ENCODE measurements around the gene ZC3H12A.

Gene ZC3H12A

DNA sequence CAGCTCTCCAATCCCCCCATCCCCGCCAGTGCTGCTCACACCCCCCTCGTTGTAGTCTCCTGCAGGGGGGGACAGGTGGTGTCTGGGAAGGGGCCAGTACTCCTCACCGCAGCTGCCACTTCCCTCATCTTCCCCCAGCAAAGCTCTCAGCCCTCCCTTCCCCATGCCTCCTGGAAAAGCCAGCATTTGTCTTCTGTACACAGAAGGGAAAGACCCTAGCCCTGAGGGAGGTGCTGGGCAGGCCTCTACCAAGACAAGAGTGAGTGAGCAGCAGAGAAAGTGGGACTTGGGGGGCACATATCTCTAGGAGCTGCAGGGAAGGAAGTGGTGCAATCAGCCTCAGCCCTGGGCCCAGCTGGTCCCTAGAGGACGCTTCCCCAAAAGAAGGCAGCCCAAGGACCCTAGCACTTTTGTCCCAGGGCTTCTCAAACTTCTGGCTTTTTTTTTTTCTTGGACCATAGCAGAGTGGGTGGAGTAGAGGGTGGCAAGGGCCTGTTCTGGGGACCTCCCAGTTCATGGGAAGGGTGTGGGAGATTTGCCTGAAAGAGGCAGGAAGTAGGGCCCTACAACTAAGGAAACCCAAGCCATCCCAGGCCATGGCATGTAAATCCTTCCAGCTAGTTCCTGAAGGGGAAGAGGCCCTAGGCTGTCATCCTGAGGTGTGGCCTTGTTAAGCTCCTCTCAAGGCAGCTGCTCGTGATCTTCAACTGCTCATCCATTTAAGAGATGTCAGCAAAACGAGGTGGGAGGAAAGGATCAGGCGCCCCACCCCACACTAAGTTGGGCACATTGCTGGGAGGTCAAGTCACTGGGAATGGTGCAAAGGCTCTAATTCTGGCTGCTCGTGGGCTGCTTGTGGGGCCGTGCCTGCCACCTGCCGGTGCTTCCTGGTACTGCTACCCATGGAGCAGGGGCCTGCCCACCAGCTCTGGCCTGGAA lies 12.6 kb downstream of the ZC3H12A start:
- TF ChIP-seq, protein P1, sequence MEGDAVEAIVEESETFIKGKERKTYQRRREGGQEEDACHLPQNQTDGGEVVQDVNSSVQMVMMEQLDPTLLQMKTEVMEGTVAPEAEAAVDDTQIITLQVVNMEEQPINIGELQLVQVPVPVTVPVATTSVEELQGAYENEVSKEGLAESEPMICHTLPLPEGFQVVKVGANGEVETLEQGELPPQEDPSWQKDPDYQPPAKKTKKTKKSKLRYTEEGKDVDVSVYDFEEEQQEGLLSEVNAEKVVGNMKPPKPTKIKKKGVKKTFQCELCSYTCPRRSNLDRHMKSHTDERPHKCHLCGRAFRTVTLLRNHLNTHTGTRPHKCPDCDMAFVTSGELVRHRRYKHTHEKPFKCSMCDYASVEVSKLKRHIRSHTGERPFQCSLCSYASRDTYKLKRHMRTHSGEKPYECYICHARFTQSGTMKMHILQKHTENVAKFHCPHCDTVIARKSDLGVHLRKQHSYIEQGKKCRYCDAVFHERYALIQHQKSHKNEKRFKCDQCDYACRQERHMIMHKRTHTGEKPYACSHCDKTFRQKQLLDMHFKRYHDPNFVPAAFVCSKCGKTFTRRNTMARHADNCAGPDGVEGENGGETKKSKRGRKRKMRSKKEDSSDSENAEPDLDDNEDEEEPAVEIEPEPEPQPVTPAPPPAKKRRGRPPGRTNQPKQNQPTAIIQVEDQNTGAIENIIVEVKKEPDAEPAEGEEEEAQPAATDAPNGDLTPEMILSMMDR (IDR thresholded peaks at IDR 0.05): peak; percentile 99

DNA sequence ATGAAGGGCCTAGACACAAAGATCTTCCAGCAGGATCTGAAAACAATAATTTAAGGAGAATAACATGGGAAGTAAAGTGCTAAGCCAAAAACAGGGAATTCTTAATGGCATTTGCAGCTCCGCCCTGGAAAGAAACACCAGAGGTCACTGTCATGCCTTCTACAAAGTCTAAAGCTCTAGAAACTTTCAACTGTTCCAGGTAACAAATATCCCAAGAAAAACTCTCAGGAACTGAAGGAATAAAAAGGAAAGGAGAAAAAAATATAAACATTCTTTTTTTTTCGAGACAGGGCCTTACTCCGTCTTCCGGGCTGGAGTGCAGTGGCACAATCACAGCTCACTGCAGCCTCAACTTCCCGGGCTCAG lies 13.2 kb downstream of the ZC3H12A start:
- TF ChIP-seq, protein P1 (IDR thresholded peaks at IDR 0.05): peak; percentile 33

DNA sequence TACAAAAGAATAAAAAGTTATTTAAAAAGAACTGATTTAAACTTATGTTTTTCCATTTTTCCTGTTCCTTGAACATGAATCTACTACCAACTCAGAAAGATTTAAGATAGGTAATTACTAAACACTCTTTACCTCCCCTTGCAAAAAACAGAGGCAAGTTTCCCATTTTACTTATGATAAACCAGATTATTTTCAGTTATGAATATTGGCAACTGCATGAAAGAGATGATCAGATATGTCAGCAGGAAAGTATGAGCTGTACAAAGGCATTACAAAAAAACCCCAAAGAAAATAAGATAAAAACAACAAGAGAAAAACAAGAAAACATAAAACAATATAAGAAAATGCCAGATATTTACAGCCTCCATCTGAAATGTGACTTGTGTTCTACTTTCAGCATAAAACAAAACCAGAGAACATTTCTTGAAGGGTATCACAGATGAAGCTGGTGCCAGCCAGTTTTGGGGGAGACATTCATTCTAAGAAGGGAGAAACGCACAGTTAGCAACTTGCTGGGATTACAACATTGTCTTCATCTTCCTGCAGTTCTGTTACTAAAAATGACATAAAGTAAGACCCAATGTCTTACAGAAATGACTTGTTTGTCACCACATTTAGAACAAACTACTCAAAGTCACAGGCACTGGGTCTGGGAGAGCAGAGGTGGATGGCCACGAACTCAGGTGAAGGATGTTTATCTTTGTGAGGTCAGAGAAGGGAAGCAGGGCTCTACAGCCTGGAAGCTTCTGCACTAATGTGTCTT lies 19.1 kb downstream of the ZC3H12A start:
- TF ChIP-seq, protein P1 (IDR thresholded peaks at IDR 0.05): no peak

DNA sequence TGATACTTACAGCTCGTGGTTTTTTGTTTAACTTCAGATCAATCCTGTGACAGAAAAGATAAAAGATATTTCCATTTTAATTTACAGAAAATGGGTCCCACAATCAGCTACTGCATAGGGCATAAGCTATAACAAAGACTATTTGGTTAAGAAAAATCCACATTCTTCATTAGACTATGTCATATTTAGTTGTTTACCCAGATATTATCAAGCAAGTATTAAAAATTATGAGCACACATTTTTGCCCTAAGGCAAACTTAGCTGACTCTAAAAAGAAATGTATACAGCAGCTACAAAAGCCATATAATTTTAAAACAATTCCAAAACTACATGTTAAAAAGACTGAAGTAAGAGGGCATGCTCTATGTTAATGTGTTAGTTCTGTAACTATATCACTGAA lies 21.5 kb downstream of the ZC3H12A start:
- TF ChIP-seq, protein P1 (IDR thresholded peaks at IDR 0.05): no peak

DNA sequence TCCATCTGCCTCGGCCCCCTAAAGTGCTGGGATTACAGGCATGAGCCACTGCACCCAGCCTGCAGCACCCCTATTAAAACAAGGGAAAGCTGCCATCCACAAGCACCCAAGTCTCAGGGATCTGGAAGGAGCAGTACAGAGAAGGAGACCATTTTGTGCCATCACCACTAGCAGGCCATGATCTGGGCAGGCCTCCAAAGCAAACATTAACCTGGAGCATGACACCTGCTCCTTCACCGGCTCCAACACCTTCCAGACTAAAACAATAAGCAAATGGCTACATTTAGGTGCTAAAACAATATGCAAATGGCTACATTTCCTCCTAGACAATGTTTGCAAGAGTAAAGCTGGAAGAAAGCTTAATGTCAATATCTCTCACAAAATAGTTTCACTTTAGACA lies 23.5 kb downstream of the ZC3H12A start:
- TF ChIP-seq, protein P1 (IDR thresholded peaks at IDR 0.05): no peak

DNA sequence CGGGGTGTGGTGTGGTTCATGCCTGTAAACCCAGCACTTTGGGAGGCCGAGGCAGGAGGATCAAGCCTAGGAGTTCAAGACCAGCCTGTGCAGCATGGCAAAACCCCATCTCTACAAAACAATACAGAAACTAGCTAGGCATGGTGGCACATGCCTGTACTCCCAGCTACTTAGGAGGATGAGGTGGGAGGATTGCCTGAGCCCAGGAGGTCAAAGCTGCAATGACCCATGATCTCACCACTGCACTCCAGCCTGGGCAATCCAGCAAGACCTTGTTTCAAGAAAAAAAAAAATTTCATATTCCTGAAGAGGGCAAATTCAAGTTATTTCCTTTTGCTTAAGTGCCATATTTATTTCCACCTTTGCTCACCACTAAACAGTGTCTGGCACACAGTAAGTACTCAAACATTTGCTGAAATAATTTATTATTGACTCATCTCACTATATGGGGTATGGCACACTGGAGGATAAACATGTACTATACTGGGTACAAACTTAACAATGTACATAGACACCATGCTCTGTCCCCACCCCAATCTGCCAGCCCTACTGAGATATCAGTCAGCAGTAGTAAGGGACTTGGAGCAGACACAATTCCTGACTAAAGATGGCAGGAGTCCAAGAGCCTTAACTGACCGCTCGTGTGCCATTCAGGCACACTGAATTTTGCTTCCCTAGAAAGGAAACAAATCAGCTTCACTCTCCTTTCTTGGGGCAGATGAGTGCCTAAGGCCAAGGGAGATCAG lies 24.7 kb downstream of the ZC3H12A start:
- TF ChIP-seq, protein P1 (IDR thresholded peaks at IDR 0.05): no peak

DNA sequence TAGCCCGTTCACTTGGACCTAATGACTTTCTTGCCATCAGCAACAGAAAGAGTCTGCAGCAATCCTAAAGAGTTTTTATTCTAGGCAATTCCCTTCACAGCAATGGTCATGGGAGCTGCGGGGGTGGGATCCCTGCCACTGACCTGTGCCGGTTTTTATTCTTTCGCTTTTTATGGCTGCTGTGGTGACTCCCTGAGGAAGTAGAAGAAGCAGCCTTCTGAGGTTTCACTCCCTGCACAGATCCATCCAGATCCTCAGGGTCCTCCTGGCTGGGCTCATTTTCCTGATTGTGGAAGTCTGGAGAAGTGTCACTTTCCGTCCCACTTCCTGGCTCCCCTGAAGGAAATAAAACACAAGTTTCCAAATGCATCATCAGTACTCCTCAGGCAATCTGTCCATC lies 27.3 kb downstream of the ZC3H12A start:
- TF ChIP-seq, protein P1 (IDR thresholded peaks at IDR 0.05): no peak
